Measurements from ENCODE around the gene CCDC69. TPM values are rescaled to one million over a fixed set of nuclear protein-coding genes. Genes with fewer than 3 reads are reported as not detected.

The CCDC69 gene
- total RNA-seq, 2 donors from 2014 or later: 70.6 to 72.4 TPM

- intact Hi-C loops (cut with DNase I): no loop called here
- DNase-seq (ENCODE audit: low spot score): no peak
These were observed 67.1 kb downstream of the CCDC69 start for GRCh38 chr5:151156507-151157420.

- DNase-seq (ENCODE audit: low spot score): no peak
- intact Hi-C loops (cut with DNase I): no loop called here
These were observed 68.0 kb downstream of the CCDC69 start for GRCh38 chr5:151155775-151156506.

GRCh38 chr5:151154931-151155774 lies 68.7 kb downstream of the CCDC69 start:
- DNase-seq (ENCODE audit: low spot score): no peak
- intact Hi-C loops (cut with DNase I): no loop called here

DNA sequence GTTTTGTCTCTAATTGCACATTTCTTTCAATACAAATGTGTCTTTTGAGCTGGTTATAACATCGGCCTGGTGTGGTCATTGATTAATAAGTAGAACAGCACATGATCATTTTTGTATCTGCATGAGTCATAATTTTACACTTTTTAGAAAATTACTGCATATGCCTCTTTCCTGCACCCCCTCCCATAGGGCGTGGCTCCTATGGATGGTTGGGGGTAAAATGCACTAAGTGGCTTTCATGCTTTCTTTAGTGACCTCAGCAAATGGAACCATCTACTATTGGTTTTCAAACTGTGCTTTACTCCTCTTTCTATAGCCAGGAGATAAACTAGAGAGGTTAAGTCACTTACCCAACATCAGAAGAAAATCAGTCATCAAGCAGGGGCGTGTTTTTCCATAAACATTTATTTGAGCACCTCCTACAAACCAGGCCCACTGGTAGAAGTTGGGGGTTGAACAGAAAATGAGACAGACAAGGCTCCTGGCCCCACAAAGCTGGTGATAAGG lies 70.1 kb downstream of the CCDC69 start:
- intact Hi-C loops (cut with DNase I): no loop called here
- no peak for DNase-seq (ENCODE audit: low spot score)

GRCh38 chr5:151153300-151153699 lies 70.6 kb downstream of the CCDC69 start:
- no peak for DNase-seq (ENCODE audit: low spot score)
- intact Hi-C loops (cut with DNase I): no loop called here

DNA sequence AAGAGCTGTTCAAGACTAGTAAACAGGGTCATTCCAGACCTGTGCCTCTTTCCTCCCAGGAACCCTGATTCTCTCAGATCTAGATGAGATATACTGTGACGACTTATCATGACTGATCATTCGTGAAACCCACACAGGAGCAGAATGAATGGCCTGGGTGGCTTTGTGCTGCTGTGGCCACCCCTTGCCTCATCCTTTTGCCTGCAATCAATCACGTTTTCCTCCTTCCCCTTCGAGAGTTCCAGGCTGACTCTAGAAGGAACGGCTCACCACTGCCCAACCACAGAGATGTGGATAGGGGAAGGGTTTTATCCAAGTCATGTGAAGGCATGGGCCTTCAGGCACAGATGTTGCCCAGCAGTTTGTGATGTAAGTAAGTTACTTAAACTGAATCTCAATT lies 72.1 kb downstream of the CCDC69 start:
- intact Hi-C loops (cut with DNase I): no loop called here
- DNase-seq (ENCODE audit: low spot score): no peak

DNA sequence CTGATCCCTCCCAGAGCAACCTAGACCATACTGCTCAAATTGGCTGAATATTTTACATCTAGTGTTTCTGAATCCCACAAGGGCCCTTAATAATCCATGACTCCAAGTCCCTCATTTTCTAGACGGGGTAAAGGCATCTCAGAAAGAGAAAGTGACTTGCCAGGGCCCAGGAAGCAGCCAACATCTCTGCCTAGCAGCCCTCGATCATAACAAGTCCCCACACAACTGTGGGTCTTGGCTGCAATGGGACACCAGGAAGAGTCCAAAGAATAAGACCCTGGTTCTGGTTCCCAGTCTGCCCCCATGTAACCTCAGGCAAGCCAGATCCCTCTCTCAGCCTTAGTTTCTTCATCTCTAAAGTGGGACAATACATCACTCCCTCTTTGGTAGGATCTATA lies 72.6 kb downstream of the CCDC69 start:
- intact Hi-C loops (cut with DNase I): no loop called here
- no peak for DNase-seq (ENCODE audit: low spot score)

DNA sequence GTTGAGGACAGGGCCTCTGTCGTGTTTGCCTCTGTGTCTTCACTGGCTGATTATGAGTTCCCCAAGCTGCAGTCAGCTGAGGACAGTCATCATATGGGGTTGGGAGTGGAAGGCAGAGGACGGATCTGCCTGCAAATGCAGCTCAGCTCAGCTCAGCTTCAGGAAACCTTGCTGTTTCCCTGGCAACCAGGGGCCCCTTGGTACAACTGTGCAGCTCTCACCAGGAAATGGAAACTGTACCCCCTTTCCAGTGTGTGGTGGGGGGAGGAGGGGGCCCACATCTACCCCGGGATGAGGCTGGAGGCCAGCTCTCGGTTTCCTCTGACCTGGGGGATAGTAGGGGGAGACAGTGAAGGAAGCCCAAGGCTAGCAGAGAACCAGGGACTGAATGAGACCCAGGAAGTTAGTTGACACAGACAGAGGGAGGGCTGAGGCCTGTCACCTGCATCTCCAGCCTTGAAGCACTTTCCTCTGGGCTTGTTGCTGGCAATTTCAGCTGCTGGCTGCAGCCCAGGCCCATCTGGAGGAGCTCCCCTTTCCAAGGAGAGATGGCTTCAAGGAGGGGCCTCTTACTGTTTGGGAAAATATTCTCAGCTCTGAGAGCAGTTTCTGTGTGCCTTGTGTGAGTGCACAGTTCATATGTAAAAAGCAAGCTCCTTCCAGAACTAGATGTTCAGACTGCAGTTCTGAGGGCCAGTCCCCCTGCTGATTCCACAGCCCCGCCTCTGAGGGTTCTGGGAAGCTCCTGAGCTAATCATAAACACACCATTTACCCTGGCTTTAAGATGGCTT lies 73.2 kb downstream of the CCDC69 start:
- intact Hi-C loops (cut with DNase I): no loop called here
- no peak for DNase-seq (ENCODE audit: low spot score)

DNA sequence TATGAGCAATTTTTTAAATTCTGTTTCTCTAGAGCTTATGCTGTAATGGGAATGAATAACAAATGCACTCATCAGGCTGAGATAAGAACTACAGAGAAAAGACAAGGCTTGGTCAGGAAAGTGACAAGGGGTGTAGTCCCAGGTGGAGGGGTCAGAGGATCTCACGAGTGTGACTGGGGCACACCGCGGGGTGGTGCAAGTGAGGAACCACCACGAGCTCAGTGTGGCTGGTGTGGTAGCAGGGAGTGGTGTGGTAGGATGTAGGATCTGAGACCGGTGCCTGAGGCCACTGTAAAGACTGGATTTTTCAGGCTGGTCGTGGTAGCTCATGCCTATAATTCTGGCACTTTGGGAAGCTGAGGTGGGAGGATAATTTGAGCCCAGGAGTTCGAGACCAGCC lies 75.3 kb downstream of the CCDC69 start:
- intact Hi-C loops (cut with DNase I): no loop called here
- DNase-seq (ENCODE audit: low spot score): no peak

GRCh38 chr5:151147033-151147432 lies 76.9 kb downstream of the CCDC69 start:
- intact Hi-C loops (cut with DNase I): no loop called here
- no peak for DNase-seq (ENCODE audit: low spot score)

- intact Hi-C loops (cut with DNase I): no loop called here
- no peak for DNase-seq (ENCODE audit: low spot score)
These were observed 77.8 kb downstream of the CCDC69 start for GRCh38 chr5:151146061-151146460.

- intact Hi-C loops (cut with DNase I): no loop called here
- no peak for DNase-seq (ENCODE audit: low spot score)
These were observed 79.0 kb downstream of the CCDC69 start for GRCh38 chr5:151144922-151145321.

DNA sequence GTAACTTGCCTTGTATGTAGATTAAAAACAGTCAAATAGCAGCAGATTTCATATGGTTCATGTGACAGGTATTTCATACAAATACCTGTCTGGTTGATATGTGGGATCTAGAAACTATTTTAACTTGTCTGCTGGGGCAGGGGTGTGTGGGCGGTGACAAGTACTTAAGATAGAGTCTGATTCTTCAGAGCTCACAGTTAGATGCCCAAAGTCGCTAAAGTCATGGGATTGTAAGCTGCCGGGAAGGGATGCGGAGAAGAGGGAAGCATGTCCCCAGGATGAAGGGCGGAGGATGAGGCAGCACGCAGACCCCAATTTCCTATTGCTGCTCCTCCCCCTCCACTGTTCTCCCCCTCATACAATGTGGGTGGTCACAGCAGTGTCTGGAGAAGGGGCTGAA lies 79.6 kb downstream of the CCDC69 start:
- no peak for DNase-seq (ENCODE audit: low spot score)
- intact Hi-C loops (cut with DNase I): no loop called here

DNA sequence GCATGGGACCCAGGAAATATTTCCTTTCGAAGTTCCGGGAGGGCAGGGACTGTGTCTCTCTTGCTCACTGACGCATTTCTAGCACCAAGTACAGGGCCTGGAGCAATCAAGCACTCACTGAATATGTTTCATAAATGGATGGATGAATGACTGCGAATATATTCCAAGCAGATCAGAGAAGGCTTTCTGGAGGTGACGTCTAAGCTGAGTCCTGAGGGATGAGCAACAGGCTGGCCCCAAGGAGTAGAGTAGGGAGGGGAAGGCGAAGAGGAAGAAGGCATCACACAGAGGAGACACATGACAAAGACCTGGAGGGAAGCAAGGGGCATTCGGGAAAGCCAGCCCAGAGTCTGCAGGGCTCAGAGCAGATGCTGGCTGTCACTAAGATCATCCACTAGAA lies 80.2 kb downstream of the CCDC69 start:
- DNase-seq (ENCODE audit: low spot score): no peak
- intact Hi-C loops (cut with DNase I): no loop called here

GRCh38 chr5:151142933-151143332 lies 81.0 kb downstream of the CCDC69 start:
- no peak for DNase-seq (ENCODE audit: low spot score)
- intact Hi-C loops (cut with DNase I): no loop called here

GRCh38 chr5:151141535-151141934 lies 82.4 kb downstream of the CCDC69 start:
- intact Hi-C loops (cut with DNase I): loop anchor here in 1 of 2 donors (1.0 kb wide), 1 partner anchor 44 kb away; no protein-coding TSS in a partner anchor
- no peak for DNase-seq (ENCODE audit: low spot score)

- intact Hi-C loops (cut with DNase I): loop anchor here in 1 of 2 donors (1.0 kb wide), 1 partner anchor 44 kb away; no protein-coding TSS in a partner anchor
- DNase-seq (ENCODE audit: low spot score): no peak
These were observed 83.0 kb downstream of the CCDC69 start for GRCh38 chr5:151140686-151141459.

DNA sequence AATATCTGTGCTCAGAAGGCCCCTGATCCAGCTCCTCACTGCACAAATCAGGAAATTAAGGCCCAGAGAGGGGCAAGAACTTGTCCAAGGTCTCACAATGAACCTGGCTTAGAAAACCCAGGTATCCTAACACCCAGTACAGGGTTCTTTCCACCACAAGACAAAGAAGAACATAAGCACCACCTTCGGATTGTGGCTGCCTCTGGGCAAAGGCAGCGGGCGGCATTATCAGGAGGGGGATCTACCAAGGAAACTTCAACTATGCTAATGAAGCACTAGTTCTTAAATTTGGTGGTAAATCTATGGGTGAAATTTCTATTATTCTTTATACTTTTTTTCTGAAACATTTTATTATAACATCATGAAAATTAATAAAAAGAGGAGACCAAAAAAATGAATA lies 84.2 kb downstream of the CCDC69 start:
- intact Hi-C loops (cut with DNase I): no loop called here
- DNase-seq (ENCODE audit: low spot score): no peak

All from posterior vena cava (tissue), 2 donors.